HPDE6-E6E7 (cell line): ENCODE measurements around the gene KLRC3.
"Not testable (repeated sequence)": the region's sequence is repeated elsewhere in the genome, so short reads cannot be mapped to it uniquely, and the experiment has no call there.

ENCODE experiments used
- DNase-seq: peaks from one replicate; pipeline ENCODE4 v3.0.0; 2011; ENCODE audit warnings: missing footprints; ENCODE audit errors: extremely low spot score

The KLRC3 gene

DNA sequence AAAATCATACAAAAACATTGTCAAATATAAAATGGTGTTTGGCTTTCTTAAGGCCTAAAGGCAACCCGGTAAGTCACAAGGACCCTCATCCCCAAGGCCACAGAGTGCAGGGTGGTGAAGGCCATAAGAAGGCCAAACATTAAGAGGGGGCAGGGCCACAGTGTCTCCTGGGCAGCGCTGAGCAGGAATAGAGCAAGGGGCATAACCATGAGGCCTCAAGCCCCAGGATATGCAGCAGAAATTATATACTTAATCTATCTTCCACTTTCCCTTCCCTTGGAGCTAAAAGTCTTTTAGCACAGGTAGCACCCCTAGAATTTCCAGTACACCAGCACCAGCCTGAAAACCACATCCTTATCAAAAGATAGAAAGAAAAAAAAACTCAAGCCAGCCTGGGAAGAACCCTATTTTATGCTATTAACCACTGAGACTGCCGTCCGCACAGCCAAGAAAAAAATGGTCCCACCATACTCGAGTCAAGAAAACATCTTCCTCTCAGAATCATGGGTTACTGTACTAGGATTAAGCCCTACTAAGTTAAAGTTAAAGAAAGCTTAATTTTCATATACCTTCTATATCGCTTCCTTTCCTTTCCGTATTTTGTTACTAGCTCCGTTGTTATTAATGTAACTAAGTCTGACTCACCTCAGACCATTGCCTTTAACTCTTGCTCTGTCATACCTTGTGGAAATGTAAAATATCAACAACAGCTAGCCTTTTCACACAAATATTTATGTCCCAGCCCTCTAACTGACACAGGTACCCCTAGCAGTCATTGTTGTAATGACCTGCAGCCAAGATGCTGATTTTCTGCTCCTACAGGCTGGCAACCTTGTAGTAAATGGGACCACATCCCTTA is 50.6 kb downstream of the KLRC3 start:
- no peak for DNase-seq

- DNase-seq, result no peak
Measured at GRCh38 chr12:10368206-10369171, 51.9 kb downstream of the KLRC3 start.

GRCh38 chr12:10367714-10368113 is 52.7 kb downstream of the KLRC3 start:
- not testable (repeated sequence) for DNase-seq

DNA sequence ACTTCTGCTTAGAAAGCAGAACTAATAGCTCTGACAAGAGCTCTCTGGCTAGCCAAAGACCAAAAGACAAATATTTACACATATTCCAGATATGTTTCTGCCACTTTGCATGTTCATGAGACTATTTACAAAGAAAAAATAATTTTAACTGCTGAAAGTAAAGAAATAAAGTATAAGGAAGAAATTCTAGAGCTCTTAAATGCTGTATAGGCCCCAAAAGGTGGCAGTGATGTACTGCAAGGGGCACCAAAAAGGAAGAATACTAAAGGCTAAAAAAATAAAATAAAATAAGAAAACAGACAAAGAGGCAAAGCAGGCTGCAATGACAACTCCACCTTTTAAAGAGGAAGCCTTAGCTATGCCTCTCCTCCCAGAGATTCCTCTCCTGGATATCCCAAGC is 53.5 kb downstream of the KLRC3 start:
- no peak for DNase-seq

- no peak for DNase-seq
Measured at GRCh38 chr12:10365696-10366405, 54.5 kb downstream of the KLRC3 start.

GRCh38 chr12:10364815-10365622 is 55.4 kb downstream of the KLRC3 start:
- peak; percentile 49 for DNase-seq

GRCh38 chr12:10363914-10364814 is 56.2 kb downstream of the KLRC3 start:
- no peak for DNase-seq

- no peak for DNase-seq
Measured at GRCh38 chr12:10363658-10363913, 56.8 kb downstream of the KLRC3 start.

DNA sequence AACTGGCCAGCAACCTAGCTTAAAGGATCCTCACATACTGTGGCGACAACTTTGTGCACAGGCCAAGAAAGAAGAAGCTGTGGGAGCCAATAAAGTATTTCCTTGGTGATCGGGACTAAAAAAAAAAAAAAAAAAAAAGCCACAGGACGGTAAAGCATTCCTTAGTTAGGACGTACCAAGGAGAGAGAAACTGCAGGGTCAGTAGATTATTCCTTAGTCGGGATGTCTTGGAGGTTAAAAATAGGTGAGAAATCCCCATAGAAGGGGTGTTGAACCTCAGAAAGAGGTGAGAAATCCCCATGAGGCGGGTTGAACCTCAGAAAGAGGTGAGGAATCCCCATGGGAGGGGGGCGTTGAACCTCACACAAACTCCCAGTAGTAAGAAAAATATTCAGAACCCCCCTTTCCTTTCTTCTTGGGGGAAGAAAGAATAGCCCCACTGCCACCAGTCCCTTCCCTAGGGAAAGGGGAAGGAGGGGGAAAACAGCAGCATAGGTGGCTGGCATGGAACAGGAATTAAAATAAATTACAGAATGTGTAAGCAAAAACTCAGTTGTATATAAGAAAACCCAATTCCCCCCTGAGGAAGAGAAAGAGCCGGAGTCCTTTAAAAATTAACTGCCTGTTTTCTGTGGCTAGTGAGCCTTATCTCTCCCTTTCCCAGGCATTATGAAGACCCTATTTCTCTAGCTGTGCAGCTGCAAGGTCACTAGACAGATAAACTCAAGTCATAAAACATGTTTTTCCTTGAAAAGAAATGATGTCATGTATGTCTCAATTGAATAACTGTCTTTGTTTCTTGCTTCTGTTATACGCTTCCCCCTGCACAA is 57.4 kb downstream of the KLRC3 start:
- DNase-seq, result no peak

- DNase-seq, result no peak
Measured at GRCh38 chr12:10362325-10362724, 58.1 kb downstream of the KLRC3 start.
